H9 (cell line): ENCODE measurements around the gene FAM3C. TPM values are rescaled to one million over a fixed set of nuclear protein-coding genes. Genes with fewer than 3 reads are reported as not detected.

Source experiments
- DNase-seq: peaks from one replicate; pipeline ENCODE4 v3.0.0-alpha.2; 2017
- H2AFZ ChIP-seq: one replicate; pipeline ENCODE4 v1.6.1; 2013; ENCODE audit warnings: mild to moderate bottlenecking, low read length, control low read depth, moderate library complexity
- H2AK5ac ChIP-seq: 2 replicates; pipeline ENCODE4 v1.6.1; 2013; ENCODE audit warnings: low read length, control low read depth, mixed read lengths; ENCODE audit not compliant: insufficient read length
- H2BK120ac ChIP-seq: one replicate; pipeline ENCODE4 v1.6.1; 2013; ENCODE audit warnings: low read depth, mild to moderate bottlenecking, low read length, control low read depth, inconsistent platforms; ENCODE audit not compliant: poor library complexity, severe bottlenecking
- H2BK12ac ChIP-seq: 2 replicates; pipeline ENCODE4 v1.6.1; 2013; ENCODE audit warnings: low read length, control low read depth, mixed read lengths, low read depth; ENCODE audit not compliant: insufficient read length
- H2BK15ac ChIP-seq: 2 replicates; pipeline ENCODE4 v1.6.1; 2013; ENCODE audit warnings: low read depth, low read length, control low read depth
- H2BK20ac ChIP-seq: one replicate; pipeline ENCODE4 v1.6.1; 2013; ENCODE audit warnings: low read depth, mild to moderate bottlenecking, low read length, control low read depth, inconsistent platforms; ENCODE audit not compliant: poor library complexity, severe bottlenecking
- H2BK5ac ChIP-seq: 2 replicates; pipeline ENCODE4 v1.6.1; 2013; ENCODE audit warnings: low read length, control low read depth, mixed read lengths; ENCODE audit not compliant: insufficient read length
- H3K14ac ChIP-seq: 2 replicates; pipeline ENCODE4 v1.6.1; 2013; ENCODE audit warnings: low read length, control low read depth; ENCODE audit not compliant: insufficient read depth
- H3K18ac ChIP-seq: 2 replicates; pipeline ENCODE4 v1.6.1; 2013; ENCODE audit warnings: low read depth, mild to moderate bottlenecking, mixed read lengths, low read length, control low read depth; ENCODE audit not compliant: insufficient read length
- H3K23ac ChIP-seq: 2 replicates; pipeline ENCODE4 v1.6.1; 2013; ENCODE audit warnings: low read length, control low read depth, mixed read lengths, low read depth; ENCODE audit not compliant: insufficient read length
- H3K23me2 ChIP-seq: 2 replicates; pipeline ENCODE4 v1.6.1; 2013; ENCODE audit warnings: low read depth, mild to moderate bottlenecking, mixed read lengths, low read length, control low read depth; ENCODE audit not compliant: insufficient read length, poor library complexity, severe bottlenecking
- H3K27ac ChIP-seq: 2 replicates; pipeline ENCODE4 v1.5.1; 2013; ENCODE audit warnings: low read length, control low read depth, mixed read lengths, low read depth; ENCODE audit not compliant: insufficient read length
- H3K27me3 ChIP-seq: 2 replicates; pipeline ENCODE4 v1.6.1; 2013; ENCODE audit warnings: low read length, control low read depth, inconsistent platforms; ENCODE audit not compliant: insufficient read depth
- H3K4ac ChIP-seq: 2 replicates; pipeline ENCODE4 v1.6.1; 2013; ENCODE audit warnings: low read depth, mild to moderate bottlenecking, control low read depth, inconsistent platforms, low read length, moderate library complexity
- H3K4me1 ChIP-seq: 2 replicates; pipeline ENCODE4 v1.6.1; 2013; ENCODE audit warnings: low read length, control low read depth, inconsistent platforms; ENCODE audit not compliant: insufficient read depth
- H3K4me2 ChIP-seq: 2 replicates; pipeline ENCODE4 v1.6.1; 2013; ENCODE audit warnings: low read length, control low read depth, mixed read lengths; ENCODE audit not compliant: insufficient read length, insufficient read depth
- H3K56ac ChIP-seq: 2 replicates; pipeline ENCODE4 v1.6.1; 2013; ENCODE audit warnings: low read depth, mild to moderate bottlenecking, mixed read lengths, low read length, control low read depth; ENCODE audit not compliant: insufficient read length
- H3K79me1 ChIP-seq: 2 replicates; pipeline ENCODE4 v1.6.1; 2013; ENCODE audit warnings: low read depth, mild to moderate bottlenecking, moderate library complexity, low read length, control low read depth, inconsistent platforms; ENCODE audit not compliant: insufficient read depth, poor library complexity, severe bottlenecking
- H3K79me2 ChIP-seq: 2 replicates; pipeline ENCODE4 v1.6.1; 2013; ENCODE audit warnings: low read length, control low read depth, inconsistent platforms; ENCODE audit not compliant: insufficient read depth
- H3K9ac ChIP-seq: 2 replicates; pipeline ENCODE4 v1.6.1; 2013; ENCODE audit warnings: low read length, control low read depth, mixed read lengths; ENCODE audit not compliant: insufficient read length; ENCODE audit errors: extremely low read depth
- H3K9me3 ChIP-seq: one replicate; pipeline ENCODE4 v1.6.1; 2013; ENCODE audit warnings: low read depth, low read length, inconsistent platforms; ENCODE audit not compliant: control insufficient read depth
- H3T11ph ChIP-seq: one replicate; pipeline ENCODE4 v1.6.1; 2013; ENCODE audit warnings: mild to moderate bottlenecking, low read length, control low read depth, inconsistent platforms
- H4K20me1 ChIP-seq: one replicate; pipeline ENCODE4 v1.6.1; 2013; ENCODE audit not compliant: control insufficient read depth, insufficient read length, insufficient read depth
- H4K5ac ChIP-seq: 2 replicates; pipeline ENCODE4 v1.6.1; 2013; ENCODE audit warnings: low read depth, mild to moderate bottlenecking, mixed read lengths, low read length, control low read depth; ENCODE audit not compliant: insufficient read length
- H4K8ac ChIP-seq: replicated peaks from 2 replicates; pipeline ENCODE4 v1.6.1; 2013; ENCODE audit warnings: low read length, control low read depth, mixed read lengths, low read depth; ENCODE audit not compliant: insufficient read length
- H4K91ac ChIP-seq: 2 replicates; pipeline ENCODE4 v1.6.1; 2013; ENCODE audit warnings: low read depth, mild to moderate bottlenecking, moderate library complexity, mixed read lengths, low read length, control low read depth; ENCODE audit not compliant: insufficient read length
- H3K27ac Mint-ChIP-seq, 3 experiments: 2 replicates in 2 of 3; 3 replicates in 1 of 3; pipeline ENCODE4 v1.8.0; 2020 to 2021; ENCODE audit warnings: mixed read lengths in 3 of 3, mild to moderate bottlenecking in 1 of 3, moderate library complexity in 1 of 3
- H3K27me3 Mint-ChIP-seq: 2 replicates; pipeline ENCODE4 v1.8.0; 2021; ENCODE audit warnings: low read depth, mild to moderate bottlenecking, moderate library complexity, mixed read lengths
- H3K36me3 Mint-ChIP-seq, 3 experiments: 2 replicates in 2 of 3; 3 replicates in 1 of 3; pipeline ENCODE4 v1.8.0; 2020 to 2021; ENCODE audit warnings: low read depth in 3 of 3, mixed read lengths in 3 of 3; ENCODE audit not compliant: insufficient read depth in 1 of 3
- H3K4me1 Mint-ChIP-seq, 2 experiments: 2 replicates each; pipeline ENCODE4 v1.8.0; 2020; ENCODE audit warnings: mixed read lengths in 2 of 2
- H3K4me3 Mint-ChIP-seq, 2 experiments: 2 replicates in 1 of 2; 3 replicates in 1 of 2; pipeline ENCODE4 v1.8.0; 2020 to 2021; ENCODE audit warnings: mild to moderate bottlenecking in 2 of 2, mixed read lengths in 2 of 2, moderate library complexity in 1 of 2
- H3K9me3 Mint-ChIP-seq, 2 experiments: 2 replicates in 1 of 2; 3 replicates in 1 of 2; pipeline ENCODE4 v1.8.0; 2020; ENCODE audit warnings: mild to moderate bottlenecking in 2 of 2, mixed read lengths in 2 of 2, moderate library complexity in 1 of 2
- total RNA-seq: library from RNA; stranded (reverse); gene quantifications from 2 replicates; pipeline ENCODE4 v1.2.1, GENCODE V29; 2021
- TF ChIP-seq, protein P1 (sequence below): fragments of 200-600 bp; sonication (generic); conservative IDR thresholded peaks from 3 replicates; pipeline ENCODE4 v1.8.0; 2021; ENCODE audit warnings: antibody characterized with exemption, mild to moderate bottlenecking

FAM3C gene
- total RNA-seq, 1 experiment from 2014 or later: 64.5 TPM

DNA sequence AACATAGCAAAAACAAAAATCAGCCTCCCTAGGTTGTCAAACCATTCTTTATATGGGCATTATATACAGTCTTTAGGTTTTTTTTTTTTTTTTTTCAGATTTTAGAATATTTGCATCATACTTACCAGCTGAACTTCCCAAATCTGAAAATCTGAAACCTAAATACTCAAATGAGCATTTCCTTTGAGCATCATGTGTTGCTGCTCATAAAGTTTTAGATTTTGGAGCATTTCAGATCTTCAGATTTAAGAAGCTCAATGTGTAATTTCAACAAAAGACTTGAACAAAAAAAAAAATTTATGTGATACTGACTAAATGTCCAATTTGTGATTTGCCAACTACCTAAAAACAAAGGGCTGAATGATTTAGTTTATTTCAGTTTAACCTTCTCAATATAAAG lies 13.6 kb downstream of the FAM3C start:
- Histone ChIP-seq H4K20me1 (no peaks in the 10 kb centered on the region), H3K4me1 (no peaks in the 10 kb centered on the region), H4K8ac (no peak overlapping the region), H3K79me2 (peaks cover 10% of the 10 kb centered on the region; the same call in 1 of the 2 replicates), H3K4me2 (no peak overlapping the region), H3K9me3 (no peaks in the 10 kb centered on the region), H3K4ac (no peak overlapping the region), H2BK5ac (no peak overlapping the region), H3K79me1 (no peaks in the 10 kb centered on the region), H3K14ac (no peak overlapping the region), H4K91ac (no peak overlapping the region), H2AK5ac (no peak overlapping the region), H3K23me2 (no peaks in the 10 kb centered on the region), H3K23ac (no peak overlapping the region), H2BK15ac (no peak overlapping the region), H2BK20ac (no peak overlapping the region), H3K18ac (no peak overlapping the region), H3K56ac (no peak overlapping the region), H2BK120ac (no peak overlapping the region), H3T11ph (no peak overlapping the region), H2AFZ (no peak overlapping the region), H4K5ac (no peak overlapping the region), H3K27me3 (no peaks in the 10 kb centered on the region), H3K9ac (no peak overlapping the region), H2BK12ac (no peak overlapping the region), H3K27ac (no peak overlapping the region)
- no peak overlapping the region for H3K27ac Mint-ChIP-seq
- TF ChIP-seq, protein P1, sequence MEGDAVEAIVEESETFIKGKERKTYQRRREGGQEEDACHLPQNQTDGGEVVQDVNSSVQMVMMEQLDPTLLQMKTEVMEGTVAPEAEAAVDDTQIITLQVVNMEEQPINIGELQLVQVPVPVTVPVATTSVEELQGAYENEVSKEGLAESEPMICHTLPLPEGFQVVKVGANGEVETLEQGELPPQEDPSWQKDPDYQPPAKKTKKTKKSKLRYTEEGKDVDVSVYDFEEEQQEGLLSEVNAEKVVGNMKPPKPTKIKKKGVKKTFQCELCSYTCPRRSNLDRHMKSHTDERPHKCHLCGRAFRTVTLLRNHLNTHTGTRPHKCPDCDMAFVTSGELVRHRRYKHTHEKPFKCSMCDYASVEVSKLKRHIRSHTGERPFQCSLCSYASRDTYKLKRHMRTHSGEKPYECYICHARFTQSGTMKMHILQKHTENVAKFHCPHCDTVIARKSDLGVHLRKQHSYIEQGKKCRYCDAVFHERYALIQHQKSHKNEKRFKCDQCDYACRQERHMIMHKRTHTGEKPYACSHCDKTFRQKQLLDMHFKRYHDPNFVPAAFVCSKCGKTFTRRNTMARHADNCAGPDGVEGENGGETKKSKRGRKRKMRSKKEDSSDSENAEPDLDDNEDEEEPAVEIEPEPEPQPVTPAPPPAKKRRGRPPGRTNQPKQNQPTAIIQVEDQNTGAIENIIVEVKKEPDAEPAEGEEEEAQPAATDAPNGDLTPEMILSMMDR: no peak
- H3K4me3 Mint-ChIP-seq: no peak overlapping the region
- DNase-seq: no peak
- H3K9me3 Mint-ChIP-seq: no peaks in the 10 kb centered on the region
- H3K36me3 Mint-ChIP-seq: peaks cover 3 to 14% (median 11%) of the 10 kb centered on the region in 3 experiments; a peak in 5 of 7 replicates
- no peaks in the 10 kb centered on the region for H3K27me3 Mint-ChIP-seq
- H3K4me1 Mint-ChIP-seq: peaks cover 5 to 7% of the 10 kb centered on the region in 2 experiments; a peak in 2 of 4 replicates
